22Rv1 (cell line): ENCODE data around the gene DTX1.

Experiments
- H3K27ac ChIP-seq: fragments of 450-650 bp; 2 replicates; pipeline ENCODE4 v1.5.1; 2017
- CTCF ChIP-seq: fragments of 450-650 bp; IDR thresholded peaks from 2 replicates; pipeline ENCODE4 v1.5.1; 2017; ENCODE audit warnings: mild to moderate bottlenecking
- ZFX ChIP-seq: fragments of 450-650 bp; IDR thresholded peaks from 2 replicates; pipeline ENCODE4 v1.6.1; 2017; ENCODE audit warnings: antibody characterized with exemption, borderline replicate concordance

Gene DTX1

GRCh38 chr12:113067987-113068935 lies 11.7 kb downstream of the DTX1 start:
- TF ChIP-seq CTCF (no peak), ZFX (no peak)
- no peak overlapping the region for H3K27ac ChIP-seq

- H3K27ac ChIP-seq = no peak overlapping the region
- TF ChIP-seq ZFX (no peak), CTCF (no peak)
Measured at GRCh38 chr12:113069149-113069548, 12.6 kb downstream of the DTX1 start.

- no peak overlapping the region for H3K27ac ChIP-seq
- TF ChIP-seq CTCF = no peak
- TF ChIP-seq ZFX = no peak
Measured at GRCh38 chr12:113069751-113070116, 13.2 kb downstream of the DTX1 start.

GRCh38 chr12:113070117-113070906 lies 13.8 kb downstream of the DTX1 start:
- no peak overlapping the region for H3K27ac ChIP-seq
- no peak for TF ChIP-seq CTCF
- TF ChIP-seq ZFX = no peak

GRCh38 chr12:113071135-113072112 lies 14.9 kb downstream of the DTX1 start:
- H3K27ac ChIP-seq = peak overlapping the region; percentile 37
- TF ChIP-seq CTCF = no peak

- no peak for TF ChIP-seq CTCF
- no peak for TF ChIP-seq ZFX
- peak overlapping the region; percentile 37 for H3K27ac ChIP-seq
Measured at GRCh38 chr12:113072136-113072535, 15.6 kb downstream of the DTX1 start.
